Measurements from ENCODE around the gene ZCCHC7.
"Not testable (repeated sequence)": the region's sequence is repeated elsewhere in the genome, so short reads cannot be mapped to it uniquely, and the experiment has no call there.

Gene ZCCHC7

GRCh38 chr9:37184905-37185867 lies 64.8 kb downstream of the ZCCHC7 start:
- in situ Hi-C loops (cut with MboI; ENCODE audit: low pct_unique_long_range_greater_than_20kb, low sequenced_read_pairs, unreplicated experiment): no loop called here
- TF ChIP-seq, protein P1, sequence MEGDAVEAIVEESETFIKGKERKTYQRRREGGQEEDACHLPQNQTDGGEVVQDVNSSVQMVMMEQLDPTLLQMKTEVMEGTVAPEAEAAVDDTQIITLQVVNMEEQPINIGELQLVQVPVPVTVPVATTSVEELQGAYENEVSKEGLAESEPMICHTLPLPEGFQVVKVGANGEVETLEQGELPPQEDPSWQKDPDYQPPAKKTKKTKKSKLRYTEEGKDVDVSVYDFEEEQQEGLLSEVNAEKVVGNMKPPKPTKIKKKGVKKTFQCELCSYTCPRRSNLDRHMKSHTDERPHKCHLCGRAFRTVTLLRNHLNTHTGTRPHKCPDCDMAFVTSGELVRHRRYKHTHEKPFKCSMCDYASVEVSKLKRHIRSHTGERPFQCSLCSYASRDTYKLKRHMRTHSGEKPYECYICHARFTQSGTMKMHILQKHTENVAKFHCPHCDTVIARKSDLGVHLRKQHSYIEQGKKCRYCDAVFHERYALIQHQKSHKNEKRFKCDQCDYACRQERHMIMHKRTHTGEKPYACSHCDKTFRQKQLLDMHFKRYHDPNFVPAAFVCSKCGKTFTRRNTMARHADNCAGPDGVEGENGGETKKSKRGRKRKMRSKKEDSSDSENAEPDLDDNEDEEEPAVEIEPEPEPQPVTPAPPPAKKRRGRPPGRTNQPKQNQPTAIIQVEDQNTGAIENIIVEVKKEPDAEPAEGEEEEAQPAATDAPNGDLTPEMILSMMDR (IDR thresholded peaks at IDR 0.05; ENCODE audit: extremely low read depth, insufficient read depth, missing control alignments): no peak
- no peak for DNase-seq (ENCODE audit: low spot score)

DNA sequence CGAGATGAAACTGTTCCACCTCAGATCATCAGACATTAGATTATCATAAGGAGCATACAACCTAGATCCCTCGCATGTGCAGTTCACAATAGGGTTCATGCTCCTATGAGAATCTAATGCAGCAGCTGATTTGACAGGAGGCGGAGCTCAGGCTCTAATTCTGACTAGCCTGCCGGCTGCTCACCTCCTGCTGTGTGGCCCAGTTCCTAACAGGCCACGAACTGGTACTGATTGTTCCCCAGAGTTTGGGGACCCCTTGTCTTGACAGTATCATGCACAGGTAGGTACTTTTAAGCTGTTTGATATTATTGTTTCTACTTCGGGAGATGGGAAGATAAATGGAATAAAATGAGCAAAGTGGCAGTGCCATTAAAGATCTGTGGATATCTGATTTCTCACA lies 66.9 kb downstream of the ZCCHC7 start:
- DNase-seq (ENCODE audit: low spot score): no peak
- TF ChIP-seq, protein P1 (IDR thresholded peaks at IDR 0.05; ENCODE audit: extremely low read depth, insufficient read depth, missing control alignments): peak; percentile 14
- in situ Hi-C loops (cut with MboI; ENCODE audit: low pct_unique_long_range_greater_than_20kb, low sequenced_read_pairs, unreplicated experiment): no loop called here

GRCh38 chr9:37187713-37188439 lies 67.5 kb downstream of the ZCCHC7 start:
- TF ChIP-seq, protein P1 (IDR thresholded peaks at IDR 0.05; ENCODE audit: extremely low read depth, insufficient read depth, missing control alignments): no peak
- in situ Hi-C loops (cut with MboI; ENCODE audit: low pct_unique_long_range_greater_than_20kb, low sequenced_read_pairs, unreplicated experiment): no loop called here
- DNase-seq (ENCODE audit: low spot score): peak; percentile 57

GRCh38 chr9:37190739-37191138 lies 70.4 kb downstream of the ZCCHC7 start:
- in situ Hi-C loops (cut with MboI; ENCODE audit: low pct_unique_long_range_greater_than_20kb, low sequenced_read_pairs, unreplicated experiment); DNase-seq (ENCODE audit: low spot score): not testable (repeated sequence)

- no peak for DNase-seq (ENCODE audit: low spot score)
- TF ChIP-seq, protein P1 (IDR thresholded peaks at IDR 0.05; ENCODE audit: extremely low read depth, insufficient read depth, missing control alignments): peak; percentile 13
- in situ Hi-C loops (cut with MboI; ENCODE audit: low pct_unique_long_range_greater_than_20kb, low sequenced_read_pairs, unreplicated experiment): no loop called here
These were observed 71.2 kb downstream of the ZCCHC7 start for GRCh38 chr9:37191403-37192089.

GRCh38 chr9:37192803-37193202 lies 72.4 kb downstream of the ZCCHC7 start:
- no peak for DNase-seq (ENCODE audit: low spot score)
- TF ChIP-seq, protein P1 (IDR thresholded peaks at IDR 0.05; ENCODE audit: extremely low read depth, insufficient read depth, missing control alignments): no peak
- in situ Hi-C loops (cut with MboI; ENCODE audit: low pct_unique_long_range_greater_than_20kb, low sequenced_read_pairs, unreplicated experiment): no loop called here
